ENCODE data around the gene BAG3.

- no peak for TF ChIP-seq CEBPB (IDR thresholded peaks at IDR 0.05; ENCODE audit: low read depth, low read length)
- TF ChIP-seq CTCF (IDR thresholded peaks at IDR 0.05; ENCODE audit: control extremely low read depth in 1 of 3, insufficient read depth in 1 of 3, low read depth in 1 of 3, low read length in 3 of 3), result no peak
Measured at GRCh38 chr10:119613741-119614140, 37.4 kb upstream of the BAG3 start.

Measured in H1 (cell line).